GM21381 (cell line): ENCODE data around the gene PRCP.

Experiments used
- ATAC-seq: cut with Tn5 transposase; IDR thresholded peaks from one replicate; pipeline ENCODE4 v1.9.1; 2021; ENCODE audit warnings: mild to moderate bottlenecking, moderate library complexity; ENCODE audit not compliant: unreplicated experiment

The PRCP gene

DNA sequence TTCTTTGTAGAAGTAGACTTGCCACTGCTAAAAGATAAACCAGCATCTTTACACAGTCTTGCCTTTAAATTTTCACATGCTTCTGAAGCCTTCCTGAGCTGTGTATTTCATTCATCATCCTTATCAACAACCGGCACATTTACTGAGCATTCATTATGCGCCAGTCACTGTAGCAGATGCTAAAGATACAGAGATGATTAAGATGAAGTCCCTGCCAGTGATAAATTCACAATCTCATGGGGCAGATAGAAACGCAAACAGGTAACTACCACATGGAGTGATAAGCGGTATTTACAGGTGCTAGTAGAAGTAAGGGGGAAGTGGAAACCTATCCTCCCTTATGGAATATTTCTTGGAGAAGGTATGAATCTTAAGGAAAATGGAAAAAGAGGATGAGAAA, 67.2 kb downstream of the PRCP start:
- no peak for ATAC-seq

DNA sequence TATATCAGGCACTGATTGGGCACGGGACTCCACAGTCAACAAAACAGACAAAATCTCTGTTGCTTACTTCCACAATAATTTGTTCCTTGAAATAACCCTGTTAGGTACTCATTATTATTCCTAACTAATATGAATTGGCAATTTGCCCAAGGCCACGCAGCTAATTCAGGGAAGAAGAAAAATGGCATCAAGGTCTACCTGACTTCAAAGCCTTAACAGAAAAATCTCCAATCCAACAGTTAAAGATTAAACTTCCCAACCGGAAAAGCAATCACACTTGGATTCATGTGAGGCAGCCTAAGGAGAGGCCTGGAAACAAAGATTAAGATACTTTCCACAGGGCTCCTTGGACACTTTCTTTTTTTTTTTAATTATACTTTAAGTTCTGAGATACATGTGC, 68.9 kb downstream of the PRCP start:
- ATAC-seq: no peak

DNA sequence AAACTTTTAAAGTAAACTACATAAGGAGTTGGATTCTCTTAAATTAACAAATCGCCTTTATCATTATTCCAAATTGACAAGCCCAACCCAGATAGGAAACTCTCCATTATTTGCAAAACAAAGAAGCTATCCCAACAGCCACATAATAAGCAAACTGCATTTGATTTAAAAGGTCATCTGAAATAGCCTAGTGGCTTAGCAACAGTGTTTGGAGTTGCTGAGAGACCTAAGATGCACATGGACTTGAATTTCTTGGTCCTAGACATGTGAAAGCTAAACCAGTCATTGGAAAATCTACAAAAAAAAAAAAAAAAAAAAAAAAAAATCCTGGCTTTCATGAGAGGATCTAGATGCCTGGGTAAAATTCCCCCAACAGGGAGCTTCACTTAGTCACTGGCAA, 69.5 kb downstream of the PRCP start:
- ATAC-seq: no peak

DNA sequence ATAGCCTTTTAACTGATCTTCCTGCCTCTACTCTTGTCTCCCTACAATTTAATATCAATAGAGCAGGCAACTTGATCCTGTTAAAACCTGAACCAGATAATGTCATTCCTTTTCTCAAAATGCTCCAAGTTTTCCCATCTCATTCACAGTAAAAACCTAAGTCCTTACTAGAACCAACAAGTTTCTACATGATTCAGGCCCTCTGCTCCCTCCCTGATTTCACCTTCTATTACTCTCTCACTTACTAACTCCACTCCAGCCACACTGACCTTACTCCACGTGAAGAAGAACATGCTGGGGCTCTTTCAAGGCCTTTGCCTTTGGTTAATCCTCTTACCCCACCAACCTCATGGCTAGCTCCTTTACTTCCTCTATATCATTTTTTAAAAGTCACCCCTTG, 71.1 kb downstream of the PRCP start:
- ATAC-seq: no peak

DNA sequence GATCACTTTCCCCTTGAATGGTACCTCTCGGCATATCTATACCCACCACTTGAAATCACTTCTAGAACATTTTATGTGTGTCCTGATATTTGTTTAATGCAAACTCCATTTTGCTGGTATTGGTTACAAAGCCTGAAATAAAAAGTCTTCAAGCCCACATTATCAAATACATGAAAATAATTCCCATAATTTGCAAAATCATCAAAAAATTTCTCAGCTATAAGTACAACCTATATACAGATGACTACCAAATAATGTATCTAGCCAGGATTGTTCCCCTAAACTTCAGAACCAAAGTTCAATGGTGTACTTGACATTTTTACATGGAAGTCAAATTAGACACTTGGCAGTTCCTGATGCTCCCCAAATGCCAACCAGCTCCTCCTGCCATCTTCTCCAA, 71.8 kb downstream of the PRCP start:
- no peak for ATAC-seq

DNA sequence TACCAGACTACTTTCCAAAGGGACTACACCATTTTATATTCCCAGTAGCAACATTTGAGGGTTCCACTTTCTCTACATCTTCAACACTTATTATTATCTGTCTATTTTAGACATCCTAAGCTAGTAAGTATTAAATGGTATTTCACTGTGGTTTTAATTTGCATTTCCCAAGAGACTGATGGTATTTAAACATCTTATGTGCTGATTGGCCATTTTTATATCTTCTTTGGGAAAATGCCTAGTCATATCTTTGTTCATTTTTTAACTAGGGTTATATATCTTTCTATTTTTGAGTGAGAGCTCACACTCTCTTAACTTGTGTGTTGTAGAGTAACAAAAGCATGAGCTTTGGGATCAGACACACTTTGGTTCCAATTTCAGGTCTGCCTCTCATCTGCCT, 73.7 kb downstream of the PRCP start:
- ATAC-seq: no peak

DNA sequence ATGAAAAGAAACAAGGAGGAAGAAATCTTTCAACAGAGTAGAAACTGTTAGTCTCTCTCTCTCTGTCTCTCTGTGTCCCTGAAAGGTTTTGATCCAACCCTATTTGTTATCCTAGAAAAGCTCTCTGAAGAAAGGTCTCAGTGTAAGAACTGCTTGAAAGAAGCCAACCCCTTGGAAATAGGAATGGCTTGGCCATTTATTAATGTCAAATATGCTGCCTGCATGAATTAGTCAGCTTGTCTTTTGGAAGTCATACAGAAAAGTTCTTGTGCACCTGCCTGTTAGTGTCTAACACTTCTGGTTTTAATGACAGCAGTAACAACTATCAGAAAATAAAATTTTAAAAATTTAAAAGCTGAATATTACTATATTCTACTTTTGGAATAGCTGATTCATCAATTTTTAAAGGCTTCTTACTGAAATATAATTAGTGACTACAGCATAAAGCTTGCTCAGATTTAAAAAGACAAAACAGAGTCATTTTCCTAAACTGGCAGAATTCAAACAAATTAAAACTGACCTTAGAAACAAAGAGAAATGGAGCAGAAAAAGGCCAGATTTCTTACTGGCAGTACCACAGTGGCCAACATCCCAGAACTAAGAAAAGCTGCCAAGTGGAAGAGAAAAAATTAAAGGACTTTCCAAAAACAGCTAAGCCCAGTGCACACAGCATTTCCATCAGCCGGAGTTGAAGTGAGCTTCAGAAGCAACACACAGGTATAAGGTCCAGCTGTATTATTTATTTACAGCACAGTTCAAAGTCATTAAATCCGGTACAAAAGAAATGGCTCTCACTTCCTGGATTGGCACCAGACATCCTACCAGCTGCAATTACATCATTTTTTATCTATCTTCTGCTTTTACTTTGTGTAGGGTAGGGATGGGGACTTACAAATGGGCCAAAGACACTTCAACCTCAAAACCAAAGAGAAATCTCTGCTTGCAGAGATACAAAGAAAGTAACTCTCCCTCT, 76.3 kb downstream of the PRCP start:
- ATAC-seq: no peak

DNA sequence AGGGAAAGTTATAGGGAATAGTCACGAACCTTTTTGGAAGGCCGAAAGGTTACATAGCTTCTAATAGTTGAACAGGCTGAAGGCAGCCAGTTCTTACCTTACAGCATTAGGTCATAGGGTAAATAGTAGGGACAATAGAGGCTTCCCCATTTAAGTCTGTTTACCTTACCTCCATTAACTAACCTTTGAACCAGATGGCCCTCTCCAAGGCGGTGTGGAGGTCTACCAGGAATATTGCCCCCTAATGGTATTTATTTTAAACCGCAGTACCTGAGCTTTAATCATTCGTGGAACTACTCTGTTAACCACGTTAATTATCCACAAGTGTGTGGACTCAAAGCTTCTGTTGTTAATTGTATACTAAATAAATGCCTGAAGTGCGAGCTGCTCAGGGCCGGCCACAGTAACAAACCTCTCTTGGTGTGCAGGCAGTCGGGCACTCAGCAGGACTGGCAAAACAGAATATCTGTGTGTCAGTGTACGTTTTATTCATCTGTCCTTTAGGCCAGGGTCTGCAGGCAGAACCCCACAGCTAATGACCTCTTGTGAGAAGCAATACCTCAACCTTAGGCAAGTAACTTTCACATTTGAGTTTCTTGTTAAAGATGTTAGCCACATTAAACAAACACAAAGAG, 81.7 kb downstream of the PRCP start:
- ATAC-seq: no peak

DNA sequence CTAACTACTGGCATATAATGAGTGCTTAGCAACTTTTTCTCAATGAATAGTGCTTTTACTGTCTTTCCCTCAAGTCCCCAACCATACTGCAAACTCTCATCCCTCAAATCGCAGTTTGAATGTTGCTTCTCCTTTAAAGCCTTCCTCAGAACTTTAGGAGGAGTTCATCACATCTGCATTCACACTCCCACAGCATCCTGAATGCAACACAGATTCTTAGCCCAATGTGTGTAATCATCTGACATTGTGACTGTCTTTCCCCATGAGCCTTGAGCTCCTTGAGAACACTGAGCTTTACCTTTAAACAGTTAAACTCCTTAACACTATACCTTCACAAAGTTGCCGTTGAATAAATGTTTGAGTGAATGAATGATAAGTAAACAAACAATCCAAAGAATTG, 84.8 kb downstream of the PRCP start:
- ATAC-seq: no peak

DNA sequence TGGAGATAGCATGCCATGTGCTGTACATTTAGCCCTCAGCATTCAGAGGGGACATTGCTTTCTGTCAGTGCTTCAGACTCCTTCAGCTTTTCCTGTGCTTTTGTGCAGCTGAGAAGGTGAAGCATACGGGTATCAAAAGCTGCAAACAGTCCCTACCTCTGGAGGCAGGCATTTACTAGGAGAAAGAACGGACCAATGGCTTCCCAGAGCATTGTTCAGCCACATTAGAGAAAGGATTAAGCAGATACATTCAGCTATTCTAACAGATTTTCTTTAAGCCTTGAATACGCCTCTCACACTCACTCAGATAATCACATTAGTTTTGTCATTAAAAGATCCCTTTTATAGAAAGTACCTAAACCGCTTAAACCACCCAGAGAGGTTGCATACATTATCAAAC, 85.9 kb downstream of the PRCP start:
- ATAC-seq: no peak

DNA sequence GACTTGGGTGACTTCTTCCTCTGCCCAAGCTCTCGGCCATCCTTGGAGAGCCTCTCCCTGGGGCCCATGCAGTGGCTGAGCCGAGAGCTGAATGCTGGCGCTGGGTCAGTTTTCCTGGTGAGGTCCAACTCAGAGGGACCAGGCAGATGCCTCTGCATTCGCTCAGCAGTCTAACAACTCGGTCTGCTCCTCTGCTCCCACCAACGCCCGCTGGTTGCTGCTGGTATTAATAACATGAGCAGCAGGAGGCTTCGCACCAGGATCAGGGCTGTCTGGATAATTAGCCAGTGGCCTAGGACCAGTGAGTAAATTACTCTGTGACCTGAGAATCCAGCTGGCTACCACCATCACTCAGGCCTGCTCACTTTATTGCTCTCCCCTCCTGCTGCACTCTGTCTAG, 88.9 kb downstream of the PRCP start:
- ATAC-seq: no peak

DNA sequence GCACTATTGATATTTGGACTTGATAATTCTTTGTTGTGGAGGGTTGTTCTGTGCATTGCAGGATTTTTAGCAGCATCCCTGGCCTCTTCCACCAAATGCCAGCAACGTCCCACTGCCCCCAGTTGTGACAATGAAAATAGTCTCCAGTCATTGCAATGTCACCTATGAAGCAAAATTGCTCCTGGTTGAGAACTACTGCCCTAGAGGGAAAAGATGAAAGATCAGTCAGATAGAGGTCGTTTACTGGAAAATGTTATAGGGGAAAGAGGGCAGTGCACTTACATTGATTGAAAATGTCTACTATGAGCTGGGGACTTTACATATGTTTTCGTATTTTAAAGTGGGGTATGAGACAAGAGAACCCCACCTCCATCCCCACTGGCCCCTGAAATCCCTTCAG, 89.5 kb downstream of the PRCP start:
- ATAC-seq: no peak

DNA sequence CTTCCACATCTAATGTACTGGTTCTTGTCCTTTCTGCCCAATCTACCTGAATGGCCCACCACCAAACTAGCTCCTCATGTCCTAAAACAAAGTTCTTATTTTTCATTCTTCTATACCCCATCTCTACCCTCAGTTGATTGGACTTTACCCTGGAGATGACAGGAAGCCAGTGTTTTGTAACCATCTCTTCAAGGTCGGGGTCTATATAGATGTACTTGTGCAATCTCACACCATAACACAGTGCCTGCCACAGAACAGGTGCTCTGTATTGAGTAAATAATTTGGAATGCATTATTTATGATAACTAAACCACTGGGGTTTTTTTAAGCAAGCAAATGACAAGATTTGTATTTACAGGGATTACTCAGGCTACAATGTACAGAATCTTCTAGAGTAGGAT, 89.9 kb downstream of the PRCP start:
- no peak for ATAC-seq

DNA sequence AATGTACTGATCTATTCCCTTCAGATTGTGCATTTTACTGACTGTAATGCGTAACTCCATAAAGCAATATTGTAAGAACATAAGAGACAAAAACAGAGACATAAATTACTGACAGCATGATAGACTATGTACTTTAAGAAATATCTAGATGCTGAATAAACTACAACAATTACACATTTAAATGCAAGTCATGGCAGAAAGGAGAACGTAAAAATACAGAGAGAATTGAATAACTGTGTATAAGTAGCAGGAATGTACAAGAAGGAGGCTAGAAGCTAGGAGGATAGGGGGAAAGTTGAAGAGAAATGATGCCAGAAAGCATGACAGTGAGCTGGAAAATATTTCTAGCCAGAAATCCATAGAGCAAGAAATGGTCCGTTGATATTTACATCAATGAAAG, 92.6 kb downstream of the PRCP start:
- no peak for ATAC-seq

DNA sequence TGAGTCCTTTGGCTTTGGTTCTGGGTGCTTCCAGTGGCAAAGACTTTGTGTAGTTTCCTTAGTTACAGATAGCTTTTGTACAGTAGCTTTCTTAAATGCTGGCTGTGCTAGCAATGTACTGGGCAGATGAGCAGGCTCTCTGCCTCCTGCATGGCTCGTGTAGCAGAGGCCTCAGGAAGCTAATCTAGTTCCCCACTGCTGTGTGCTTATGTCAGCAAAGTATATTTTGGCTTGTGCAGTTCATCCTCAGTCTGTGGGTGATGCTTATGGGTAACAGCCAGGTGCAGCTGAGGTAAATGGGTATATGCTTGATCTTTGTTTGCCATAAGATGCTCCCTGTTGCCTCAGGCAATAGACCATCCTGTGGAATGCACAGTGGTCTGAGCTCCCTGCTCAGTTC, 97.5 kb downstream of the PRCP start:
- ATAC-seq: no peak

DNA sequence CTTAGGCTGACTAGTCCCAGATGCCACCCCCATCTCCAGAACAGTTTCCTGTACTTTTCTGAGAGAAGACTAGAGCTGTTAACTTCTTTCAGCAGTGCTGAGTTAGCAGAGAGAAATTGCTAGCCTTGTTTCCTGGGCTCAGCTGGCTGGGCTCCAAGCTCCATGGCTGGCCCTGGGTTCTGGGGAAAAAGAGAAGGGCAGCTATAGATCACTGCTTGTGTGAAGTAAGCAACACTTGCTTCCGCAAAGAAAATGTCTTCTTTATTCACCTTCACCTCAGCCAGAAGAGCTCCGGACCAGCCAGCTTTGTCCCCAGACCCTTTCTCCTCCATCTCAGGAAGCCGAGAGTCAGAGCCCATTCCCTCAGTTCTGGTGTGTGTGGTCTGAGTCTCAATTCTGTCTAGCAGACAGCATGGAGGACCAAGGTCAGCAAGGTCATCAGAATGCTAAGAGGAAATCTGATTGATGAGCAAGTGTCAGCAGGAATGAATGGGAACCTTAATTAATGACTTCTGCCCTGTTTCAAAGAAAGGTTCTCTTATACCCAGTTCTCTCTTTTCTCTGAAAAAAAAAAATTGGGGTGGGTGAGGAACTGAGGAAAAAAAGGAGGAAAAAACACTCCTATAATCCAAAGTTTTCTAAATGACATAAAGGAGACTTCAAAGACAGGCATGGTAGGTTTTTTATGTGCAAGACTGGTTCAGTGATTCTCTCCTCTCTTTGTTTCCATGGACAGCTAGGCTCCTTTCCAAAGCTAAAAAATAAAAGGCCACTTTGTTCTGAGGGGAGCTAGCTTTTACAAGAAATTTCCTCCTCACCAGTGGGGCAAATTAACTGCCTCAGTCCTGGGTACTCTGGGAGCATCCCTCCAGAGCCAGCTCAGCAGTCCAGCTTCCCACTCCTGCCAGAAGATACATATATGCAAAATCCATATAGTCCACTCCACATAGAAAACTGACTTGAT, 103.0 kb downstream of the PRCP start:
- no peak for ATAC-seq

DNA sequence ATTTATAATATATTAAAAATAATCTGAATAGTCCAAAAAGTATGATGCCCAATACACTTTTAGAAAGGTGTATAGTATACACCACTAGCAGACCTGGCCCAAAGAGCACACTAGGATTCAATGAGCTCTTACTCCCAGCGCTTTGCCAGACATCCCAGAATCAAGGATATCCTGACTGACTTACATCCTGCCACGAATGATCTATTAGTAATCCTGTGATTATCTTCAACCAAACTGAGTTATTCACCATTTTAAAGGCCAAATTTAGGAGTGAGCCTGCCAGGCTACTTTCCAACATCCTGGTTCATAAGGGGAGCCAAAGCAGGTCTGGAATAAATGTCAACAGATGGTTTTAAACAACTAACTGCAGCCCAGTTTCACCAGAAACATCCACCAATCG, 105.7 kb downstream of the PRCP start:
- no peak for ATAC-seq

DNA sequence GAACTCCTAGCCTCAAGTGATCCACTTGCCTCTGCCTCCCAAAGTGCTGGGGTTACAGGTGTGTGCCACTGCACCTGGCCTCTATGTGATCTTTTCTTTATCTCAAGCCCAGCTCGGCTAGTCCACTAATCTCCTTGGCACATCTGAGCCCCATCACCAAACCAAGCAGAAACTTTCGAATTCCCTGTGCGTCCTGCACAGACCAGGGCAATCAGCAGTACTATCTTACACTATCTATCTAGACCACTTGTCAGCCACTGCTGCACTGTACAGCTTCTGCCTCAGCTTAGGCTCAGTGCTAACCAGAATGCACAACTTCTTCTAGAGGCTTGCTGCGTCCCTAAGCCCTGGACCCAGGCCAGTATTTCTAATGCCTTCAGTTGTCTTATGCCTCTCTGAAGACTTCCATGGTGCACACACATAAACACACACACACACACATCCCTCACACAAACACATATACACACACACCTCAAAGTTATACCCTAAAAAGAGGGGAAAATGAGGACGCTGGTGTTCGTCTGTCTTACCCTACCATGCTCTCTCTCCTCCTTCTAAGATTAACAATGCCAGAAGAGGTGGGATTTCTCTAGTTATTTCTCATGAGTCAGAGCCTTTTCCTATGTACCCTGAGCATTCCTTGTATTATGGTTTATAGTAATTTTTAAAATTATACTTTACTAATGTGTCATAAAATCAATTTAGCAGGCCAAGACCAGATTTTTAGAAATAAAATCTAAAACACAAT, 107.2 kb downstream of the PRCP start:
- ATAC-seq: no peak

DNA sequence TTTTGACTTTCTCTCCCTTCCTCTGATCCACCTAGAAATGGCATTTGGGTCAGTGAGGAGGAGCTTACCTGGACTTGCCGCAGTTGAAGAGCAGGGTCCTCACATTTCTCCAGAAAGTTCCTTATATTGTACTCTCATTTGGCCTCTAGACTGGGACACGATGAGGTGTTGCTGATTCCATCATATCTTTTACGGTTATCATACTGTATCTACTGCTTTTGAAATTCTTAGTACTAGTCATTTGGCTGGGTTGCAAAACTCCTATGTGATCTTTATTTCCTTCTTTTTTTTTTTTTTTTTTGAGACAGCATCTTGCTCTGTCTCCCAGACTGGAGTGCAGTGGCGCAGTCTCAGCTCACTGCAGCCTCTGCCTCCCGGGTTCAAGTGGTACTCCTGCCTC, 107.9 kb downstream of the PRCP start:
- ATAC-seq: no peak

DNA sequence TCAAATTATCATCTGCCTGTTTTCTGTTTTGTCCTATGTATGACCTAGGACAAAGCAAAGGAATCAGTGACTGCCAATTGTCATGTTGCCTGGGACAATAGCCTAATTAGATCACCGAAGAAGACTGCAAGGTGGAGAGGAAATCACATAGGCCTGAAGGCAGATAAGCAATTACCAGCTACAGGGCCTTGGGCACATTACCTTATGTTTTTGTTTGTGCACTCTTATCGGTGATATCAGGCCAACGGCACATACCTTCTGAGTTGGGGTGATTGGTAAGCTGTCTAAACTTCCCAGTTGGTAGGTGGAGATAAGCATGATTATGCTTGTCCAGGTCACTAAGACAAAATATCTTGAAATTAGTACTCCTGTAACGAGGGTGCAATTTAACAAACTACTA, 108.5 kb downstream of the PRCP start:
- ATAC-seq: no peak
